ENCODE results near the gene TYW5. TPM values are rescaled to one million over a fixed set of nuclear protein-coding genes. Genes with fewer than 3 reads are reported as not detected.

Gene TYW5
- total RNA-seq, 1 donor, result 7.6 TPM

DNA sequence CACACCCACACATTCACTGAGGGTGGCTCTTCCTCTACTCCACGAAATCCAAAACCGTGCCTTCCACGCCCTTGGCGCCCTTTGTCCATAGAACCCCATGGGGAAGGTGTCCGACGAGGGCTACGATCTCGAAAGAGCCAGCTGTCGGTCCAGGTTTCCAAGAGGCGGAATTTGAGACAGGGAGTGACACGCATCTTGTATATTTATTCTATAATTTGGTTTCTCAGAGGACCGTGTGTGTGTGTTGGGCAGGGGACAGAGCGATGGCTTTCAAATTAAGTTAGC, 43.5 kb downstream of the TYW5 start:
- Histone ChIP-seq H3K27ac (ENCODE audit: low read depth, low read length) (peak overlapping the region; percentile 94), H3K4me1 (ENCODE audit: insufficient read depth, low read length) (peaks cover 16% of the 10 kb centered on the region), H3K4me2 (ENCODE audit: insufficient read depth, low read length) (peak overlapping the region; percentile 84), H3K36me3 (ENCODE audit: insufficient read depth, low read length) (peaks cover 3% of the 10 kb centered on the region), H4K20me1 (ENCODE audit: insufficient read depth, low read length) (peaks cover 13% of the 10 kb centered on the region), H3K9me3 (ENCODE audit: low read depth, low read length) (no peaks in the 10 kb centered on the region), H2AFZ (ENCODE audit: low read length) (peak overlapping the region; percentile 84), H3K79me2 (ENCODE audit: insufficient read depth, low read length) (peaks cover 51% of the 10 kb centered on the region), H3K27me3 (ENCODE audit: insufficient read depth, low read length) (no peaks in the 10 kb centered on the region), H3K4me3 (ENCODE audit: insufficient read depth, low read length) (peak overlapping the region; percentile 79)
- no peak for TF ChIP-seq CTCF (IDR thresholded peaks at IDR 0.05; ENCODE audit: extremely low read depth, low read depth, low read length)
- DNase-seq (ENCODE audit: insufficient read length, low spot score, missing footprints), result no peak

GRCh38 chr2:199911052-199911876, 44.0 kb downstream of the TYW5 start, which contains the start of gene C2orf69:
Gene C2orf69, plus strand, starts transcription at chr2:199911293. Its CDS starts 146 bp downstream, at chr2:199911439.
- peaks cover 46% of the 10 kb centered on the region for H3K79me2 ChIP-seq (ENCODE audit: insufficient read depth, low read length)
- H2AFZ ChIP-seq (ENCODE audit: low read length), result peak within 1 kb of the TSS; percentile 84
- DNase-seq (ENCODE audit: insufficient read length, low spot score, missing footprints), result peak; percentile 98
- peak within 1 kb of the TSS; percentile 79 for H3K4me3 ChIP-seq (ENCODE audit: insufficient read depth, low read length)
- peak within 1 kb of the TSS; percentile 94 for H3K27ac ChIP-seq (ENCODE audit: low read depth, low read length)
- H3K4me2 ChIP-seq (ENCODE audit: insufficient read depth, low read length), result peak within 1 kb of the TSS; percentile 93
- no peaks in the 10 kb centered on the region for H3K36me3 ChIP-seq (ENCODE audit: insufficient read depth, low read length)
- H4K20me1 ChIP-seq (ENCODE audit: insufficient read depth, low read length), result peaks cover 13% of the 10 kb centered on the region
- no peaks in the 10 kb centered on the region for H3K27me3 ChIP-seq (ENCODE audit: insufficient read depth, low read length)
- TF ChIP-seq CTCF (IDR thresholded peaks at IDR 0.05; ENCODE audit: extremely low read depth, low read depth, low read length), result no peak
- H3K4me1 ChIP-seq (ENCODE audit: insufficient read depth, low read length), result peaks cover 16% of the 10 kb centered on the region
- no peaks in the 10 kb centered on the region for H3K9me3 ChIP-seq (ENCODE audit: low read depth, low read length)

DNA sequence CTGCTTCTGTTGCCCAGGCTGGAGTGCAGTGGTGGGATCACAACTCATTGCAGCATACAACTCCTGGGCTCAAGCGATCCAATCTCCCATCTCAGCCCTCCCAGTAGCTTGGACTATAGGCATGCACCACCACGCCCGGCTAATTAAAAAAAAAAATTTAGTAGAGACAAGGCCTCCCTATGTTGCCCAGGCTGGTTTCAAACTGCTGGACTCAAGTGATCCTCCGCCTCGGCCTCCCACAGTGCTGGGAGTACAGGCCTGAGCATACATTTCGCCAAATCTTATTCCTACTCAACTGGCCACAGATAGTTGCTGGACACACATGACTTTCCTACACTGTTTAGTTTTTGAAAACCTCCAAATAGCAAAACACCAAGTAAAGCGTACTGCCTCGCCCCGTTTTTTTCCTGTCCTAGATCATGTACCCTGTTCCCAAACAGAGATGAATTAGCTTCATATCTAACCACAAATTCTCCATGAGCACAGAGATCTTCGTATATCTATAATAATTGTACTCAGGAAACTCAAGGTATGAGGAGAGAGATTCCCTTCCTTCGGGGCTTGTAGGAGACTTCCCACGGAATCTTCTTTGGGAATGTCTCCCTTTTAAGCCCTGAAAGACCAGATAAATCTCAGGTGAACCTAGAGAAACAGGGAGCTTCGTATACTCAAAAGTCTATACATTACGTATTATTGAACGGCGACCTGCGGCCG, 44.8 kb downstream of the TYW5 start:
- H3K36me3 ChIP-seq (ENCODE audit: insufficient read depth, low read length), result no peaks in the 10 kb centered on the region
- peak overlapping the region; percentile 41 for H3K27ac ChIP-seq (ENCODE audit: low read depth, low read length)
- H3K79me2 ChIP-seq (ENCODE audit: insufficient read depth, low read length), result peaks cover 38% of the 10 kb centered on the region
- peak overlapping the region; percentile 84 for H2AFZ ChIP-seq (ENCODE audit: low read length)
- H3K4me2 ChIP-seq (ENCODE audit: insufficient read depth, low read length), result peak overlapping the region; percentile 93
- DNase-seq (ENCODE audit: insufficient read length, low spot score, missing footprints), result no peak
- H3K4me3 ChIP-seq (ENCODE audit: insufficient read depth, low read length), result peak overlapping the region; percentile 79
- TF ChIP-seq CTCF (IDR thresholded peaks at IDR 0.05; ENCODE audit: extremely low read depth, low read depth, low read length), result no peak
- H3K27me3 ChIP-seq (ENCODE audit: insufficient read depth, low read length), result no peaks in the 10 kb centered on the region
- peaks cover 13% of the 10 kb centered on the region for H4K20me1 ChIP-seq (ENCODE audit: insufficient read depth, low read length)
- H3K4me1 ChIP-seq (ENCODE audit: insufficient read depth, low read length), result peaks cover 16% of the 10 kb centered on the region
- no peaks in the 10 kb centered on the region for H3K9me3 ChIP-seq (ENCODE audit: low read depth, low read length)

Data from osteoblast (primary cell).